Measurements from ENCODE around the gene MRPL10.

GRCh38 chr17:47877368-47878034, 46.2 kb upstream of the MRPL10 start:
- no peak for TF ChIP-seq EZH2 (IDR thresholded peaks at IDR 0.05; ENCODE audit: low read length, unreplicated experiment)
- no peak for TF ChIP-seq CTCF (conservative IDR thresholded peaks at IDR 0.05; ENCODE audit: low read depth, low read length)

All from PC-3 (cell line).